Thoracic aorta (tissue), 2 donors: Measurements from ENCODE around the gene PCDHGC5. TPM values are rescaled to one million over a fixed set of nuclear protein-coding genes. Genes with fewer than 3 reads are reported as not detected.

ENCODE experiments used
- ATAC-seq: fragments of 150-250 bp; one replicate; pipeline ENCODE4 v1.8.0; 2017; ENCODE audit warnings: low read depth; ENCODE audit not compliant: insufficient number of reproducible peaks, low FRiP score
- DNase-seq: peaks from one replicate; pipeline ENCODE4 v3.0.0-alpha.2; 2020; ENCODE audit warnings: low spot score
- H3K27ac ChIP-seq, 2 donors: fragments of 200-600 bp; sonication (generic); 1 replicate in 1 of 2; 2 replicates in 1 of 2; pipeline ENCODE4 v1.5.1; 2016; ENCODE audit warnings: mild to moderate bottlenecking in 2 of 2, moderate library complexity in 2 of 2
- H3K27me3 ChIP-seq: fragments of 200-600 bp; sonication (generic); replicated peaks from 2 replicates; pipeline ENCODE4 v1.6.0; 2016; ENCODE audit warnings: mild to moderate bottlenecking; ENCODE audit not compliant: insufficient read depth
- H3K36me3 ChIP-seq: fragments of 200-600 bp; sonication (generic); one replicate; pipeline ENCODE4 v1.5.1; 2016
- H3K4me1 ChIP-seq, 2 donors: fragments of 200-600 bp; sonication (generic); 1 replicate in 1 of 2; 2 replicates in 1 of 2; pipeline versions ENCODE4 v1.5.1 to v1.6.0; 2016; ENCODE audit warnings: low read depth in 2 of 2, mild to moderate bottlenecking in 1 of 2; ENCODE audit not compliant: control insufficient read depth in 1 of 2
- H3K4me3 ChIP-seq: fragments of 200-600 bp; sonication (generic); 2 replicates; pipeline ENCODE4 v1.5.1; 2016; ENCODE audit warnings: mild to moderate bottlenecking
- H3K9me3 ChIP-seq: fragments of 200-600 bp; sonication (generic); 2 replicates; pipeline ENCODE4 v1.5.1; 2016
- total RNA-seq, 2 donors: library from RNA; depleted of rRNA; stranded (reverse); fragments of >200 nt; gene quantifications; one replicate each; pipeline versions ENCODE4 v1.1.0 to v1.2.3, GENCODE V29; 2016
- TF ChIP-seq, protein P1 (sequence below): fragments of 200-600 bp; sonication (generic); IDR thresholded peaks from one replicate; pipeline ENCODE4 v1.5.1; 2019; ENCODE audit warnings: antibody characterized with exemption

The PCDHGC5 gene
- total RNA-seq, 2 donors from 2014 or later = 5.7 to 6.9 TPM

DNA sequence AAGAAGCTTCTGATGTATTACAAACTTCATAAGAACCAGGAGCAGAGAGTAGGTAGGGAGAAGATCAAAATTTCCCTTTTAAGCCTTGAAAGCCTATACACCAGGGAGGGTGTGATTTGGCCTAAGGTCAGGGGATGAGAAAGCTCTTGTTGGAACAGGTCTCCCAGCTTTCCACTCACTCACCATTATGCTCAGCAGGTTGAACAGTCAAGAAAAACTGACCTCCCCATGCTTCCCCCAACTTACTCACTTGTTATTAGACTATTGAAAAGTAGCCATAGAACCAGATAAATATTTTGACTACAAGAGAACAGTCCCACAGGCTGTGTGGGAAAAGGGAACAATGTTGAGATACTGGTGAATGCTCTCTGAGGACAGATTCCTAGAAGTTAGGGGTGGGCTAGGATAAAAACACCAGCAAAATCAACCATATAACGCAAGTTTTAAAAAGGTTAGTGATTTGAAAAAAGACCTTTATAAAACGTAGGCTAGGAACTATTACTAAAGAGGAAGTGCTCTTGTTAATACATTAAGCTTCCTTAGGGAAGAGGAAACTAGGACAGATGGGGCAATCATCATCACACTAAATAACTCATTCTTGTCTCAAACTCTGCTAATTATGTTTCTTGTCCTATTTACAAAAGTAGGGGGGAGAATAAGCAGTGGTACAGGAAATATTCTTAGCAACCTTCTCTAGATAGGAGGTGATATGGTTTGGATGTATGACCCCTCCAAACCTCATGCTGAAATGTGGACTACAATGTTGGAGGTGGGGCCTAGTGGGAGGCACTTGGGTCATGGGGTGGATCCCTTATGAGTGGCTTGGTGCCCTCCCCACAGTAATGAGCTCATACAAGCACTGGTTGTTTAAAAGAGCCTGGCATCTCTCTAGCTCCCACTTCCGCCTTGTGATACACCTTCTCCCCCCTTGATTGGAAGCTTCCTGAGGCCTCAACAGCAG, 31.0 kb downstream of the PCDHGC5 start:
- ATAC-seq (no peak), DNase-seq (no peak)
- no peaks in the 10 kb centered on the region for H3K36me3 ChIP-seq
- TF ChIP-seq, protein P1, sequence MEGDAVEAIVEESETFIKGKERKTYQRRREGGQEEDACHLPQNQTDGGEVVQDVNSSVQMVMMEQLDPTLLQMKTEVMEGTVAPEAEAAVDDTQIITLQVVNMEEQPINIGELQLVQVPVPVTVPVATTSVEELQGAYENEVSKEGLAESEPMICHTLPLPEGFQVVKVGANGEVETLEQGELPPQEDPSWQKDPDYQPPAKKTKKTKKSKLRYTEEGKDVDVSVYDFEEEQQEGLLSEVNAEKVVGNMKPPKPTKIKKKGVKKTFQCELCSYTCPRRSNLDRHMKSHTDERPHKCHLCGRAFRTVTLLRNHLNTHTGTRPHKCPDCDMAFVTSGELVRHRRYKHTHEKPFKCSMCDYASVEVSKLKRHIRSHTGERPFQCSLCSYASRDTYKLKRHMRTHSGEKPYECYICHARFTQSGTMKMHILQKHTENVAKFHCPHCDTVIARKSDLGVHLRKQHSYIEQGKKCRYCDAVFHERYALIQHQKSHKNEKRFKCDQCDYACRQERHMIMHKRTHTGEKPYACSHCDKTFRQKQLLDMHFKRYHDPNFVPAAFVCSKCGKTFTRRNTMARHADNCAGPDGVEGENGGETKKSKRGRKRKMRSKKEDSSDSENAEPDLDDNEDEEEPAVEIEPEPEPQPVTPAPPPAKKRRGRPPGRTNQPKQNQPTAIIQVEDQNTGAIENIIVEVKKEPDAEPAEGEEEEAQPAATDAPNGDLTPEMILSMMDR = no peak
- H3K27ac ChIP-seq = peak overlapping the region in 1 of 2 donors; percentile 70
- H3K27me3 ChIP-seq = no peaks in the 10 kb centered on the region
- H3K9me3 ChIP-seq = no peaks in the 10 kb centered on the region
- peaks cover 35 to 63% of the 10 kb centered on the region in 2 donors for H3K4me1 ChIP-seq
- no peak overlapping the region for H3K4me3 ChIP-seq

DNA sequence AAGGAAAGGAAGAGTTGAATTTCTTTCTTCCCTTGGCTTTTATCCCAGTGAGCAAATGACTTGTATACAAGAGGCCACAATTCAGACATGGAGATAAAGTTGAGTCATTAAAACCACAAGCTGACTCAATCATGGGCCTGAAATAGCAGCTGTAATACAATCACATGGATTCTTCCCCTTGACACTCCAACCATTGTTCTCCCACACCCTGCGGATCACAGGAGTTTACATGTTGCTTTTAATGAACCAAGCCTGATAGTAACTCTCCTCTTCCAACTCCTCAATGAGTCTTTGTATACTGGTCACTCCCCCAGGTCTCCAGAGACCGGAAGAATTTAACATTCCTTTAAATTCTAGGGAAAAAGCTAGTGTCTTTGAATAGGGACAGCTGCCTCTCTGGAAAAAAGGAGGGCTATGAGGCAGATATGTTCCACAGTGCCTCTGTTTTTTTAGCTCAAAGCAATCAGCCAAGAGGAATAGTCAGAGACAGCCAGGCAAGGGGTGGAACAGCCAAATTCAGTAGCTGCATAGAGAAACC, 32.4 kb downstream of the PCDHGC5 start:
- Histone ChIP-seq H3K9me3 (no peaks in the 10 kb centered on the region), H3K27ac (peak overlapping the region; percentile 45 to 70), H3K36me3 (peaks cover 4% of the 10 kb centered on the region), H3K4me1 (peaks cover 24 to 53% of the 10 kb centered on the region in 2 donors), H3K4me3 (no peak overlapping the region), H3K27me3 (no peaks in the 10 kb centered on the region)
- ATAC-seq (peak; percentile 22), DNase-seq (no peak)
- TF ChIP-seq, protein P1 = no peak

DNA sequence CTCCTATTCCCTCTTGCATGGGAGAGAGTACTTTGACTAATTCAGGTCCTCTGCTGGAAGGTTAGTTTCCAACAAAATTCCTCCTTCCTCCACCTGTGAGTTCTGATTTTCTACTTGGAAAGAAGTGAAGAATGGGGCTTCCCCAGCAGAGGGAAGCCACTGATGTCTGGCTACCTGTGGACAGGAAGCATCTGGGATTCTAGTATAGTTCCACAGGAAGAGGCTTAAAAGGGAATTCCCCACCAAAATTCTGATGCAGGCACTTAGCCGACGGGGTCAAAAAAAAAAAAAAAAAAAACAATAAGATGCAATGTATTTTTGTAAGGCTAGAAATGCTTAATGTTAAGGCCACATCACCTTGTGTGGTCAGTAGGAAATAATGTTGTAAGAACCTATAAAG, 33.4 kb downstream of the PCDHGC5 start:
- TF ChIP-seq, protein P1 = no peak

DNA sequence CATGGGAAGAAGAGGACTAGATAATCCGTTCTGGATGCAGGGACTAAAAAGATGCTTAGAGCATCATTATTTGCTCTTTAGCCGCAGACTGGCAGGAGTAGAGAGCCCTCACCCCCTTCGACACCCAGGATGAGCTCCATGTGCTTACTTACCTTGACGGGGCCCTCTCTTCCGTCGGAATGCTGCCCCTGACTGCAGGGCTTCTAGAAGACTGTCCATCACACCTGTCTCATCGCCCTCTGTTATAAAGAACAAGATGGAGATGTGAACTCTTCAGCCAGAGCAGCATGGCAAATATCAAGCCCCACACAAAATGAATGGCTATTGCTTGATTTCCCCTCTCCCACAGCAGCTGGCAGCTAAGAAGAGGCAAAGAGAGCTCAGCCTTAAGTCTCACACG, 35.1 kb downstream of the PCDHGC5 start:
- no peaks in the 10 kb centered on the region for H3K27me3 ChIP-seq
- DNase-seq = no peak
- no peak for ATAC-seq
- H3K27ac ChIP-seq = peak overlapping the region in 1 of 2 donors; percentile 4
- TF ChIP-seq, protein P1 = no peak
- H3K9me3 ChIP-seq = no peaks in the 10 kb centered on the region
- H3K4me3 ChIP-seq = no peak overlapping the region
- H3K36me3 ChIP-seq = peaks cover 5% of the 10 kb centered on the region
- peaks cover 17 to 54% of the 10 kb centered on the region in 2 donors for H3K4me1 ChIP-seq

More for the DNA sequence above, 33.4 kb downstream of the PCDHGC5 start:
- Histone ChIP-seq H3K4me1 (peaks cover 15 to 43% of the 10 kb centered on the region in 2 donors), H3K36me3 (peaks cover 5% of the 10 kb centered on the region), H3K9me3 (no peaks in the 10 kb centered on the region), H3K4me3 (no peak overlapping the region), H3K27ac (peak overlapping the region; percentile 45 to 70), H3K27me3 (no peaks in the 10 kb centered on the region)
- no peak for DNase-seq
- ATAC-seq = no peak
